Measurements from ENCODE around the gene CSDE1.

GRCh38 chr1:114677691-114678090 is 80.1 kb downstream of the CSDE1 start:
- TF ChIP-seq CTCF (IDR thresholded peaks at IDR 0.05 in 4 of 5, conservative IDR thresholded peaks at IDR 0.05 in 1 of 5) (no peak), POLR2A (IDR thresholded peaks at IDR 0.05) (no peak)

All from gastrocnemius medialis (tissue), 4 donors.